H1 (cell line): ENCODE data around the gene BCAS1. TPM values are rescaled to one million over a fixed set of nuclear protein-coding genes. Genes with fewer than 3 reads are reported as not detected.

Experiments used
- CTCF ChIA-PET: fragments of 300-600 bp; sonication (Branson Sonifier 250); formaldehyde crosslinking; loops from one replicate; lab custom pipeline; 2021; ENCODE audit not compliant: partially characterized antibody; lab: Charles Lee
- POLR2A ChIA-PET: fragments of 300-600 bp; sonication (Branson Sonifier 250); formaldehyde crosslinking; loops from one replicate; lab custom pipeline; 2021; ENCODE audit warnings: inconsistent platforms; ENCODE audit not compliant: partially characterized antibody; lab: Charles Lee
- DNase-seq, 2 experiments: peaks; one replicate each; pipeline versions ENCODE4 v3.0.0 to v3.0.0-alpha.2; 2010 to 2022; ENCODE audit warnings: low spot score in 2 of 2, low read depth in 1 of 2, mixed read lengths in 1 of 2
- FAIRE-seq: peaks from 2 replicates; lab custom pipeline; 2011; peaks lifted over from hg19 to GRCh38; lab: Jason Lieb, UNC
- H2AFZ ChIP-seq: 2 replicates; pipeline ENCODE4 v1.8.1; 2012; ENCODE audit warnings: low read length, inconsistent platforms
- H2AK5ac ChIP-seq: 2 replicates; pipeline ENCODE4 v1.6.1; 2013; ENCODE audit warnings: low read depth, low read length
- H2BK120ac ChIP-seq: replicated peaks from 2 replicates; pipeline ENCODE3; 2013; ENCODE audit warnings: low read depth, low read length, inconsistent platforms
- H2BK12ac ChIP-seq: 2 replicates; pipeline ENCODE4 v1.6.1; 2013; ENCODE audit warnings: low read depth, low read length
- H2BK15ac ChIP-seq: 2 replicates; pipeline ENCODE4 v1.6.1; 2013; ENCODE audit warnings: low read length
- H2BK20ac ChIP-seq: 2 replicates; pipeline ENCODE4 v1.6.1; 2013; ENCODE audit warnings: low read length
- H2BK5ac ChIP-seq: 2 replicates; pipeline ENCODE4 v1.6.1; 2013; ENCODE audit warnings: low read depth, low read length
- H3K14ac ChIP-seq: 2 replicates; pipeline ENCODE4 v1.6.1; 2013; ENCODE audit warnings: inconsistent platforms; ENCODE audit not compliant: insufficient read length
- H3K18ac ChIP-seq: 2 replicates; pipeline ENCODE4 v1.6.1; 2013; ENCODE audit warnings: low read length; ENCODE audit errors: extremely low read depth
- H3K23ac ChIP-seq: 2 replicates; pipeline ENCODE4 v1.6.1; 2013; ENCODE audit warnings: inconsistent platforms; ENCODE audit not compliant: insufficient read length
- H3K23me2 ChIP-seq: 2 replicates; pipeline ENCODE4 v1.6.1; 2013; ENCODE audit warnings: low read depth, low read length
- H3K27ac ChIP-seq: 2 replicates; pipeline ENCODE4 v1.6.1; 2011; ENCODE audit warnings: low read depth, low read length, inconsistent platforms
- H3K27me3 ChIP-seq, 4 experiments: replicated peaks in 1 of 4; 1 replicate in 1 of 4; 2 replicates in 3 of 4; pipeline versions ENCODE4 v1.6.1 to v1.8.1; 2011 to 2013; ENCODE audit warnings: low read length in 3 of 4, mild to moderate bottlenecking in 3 of 4, inconsistent platforms in 2 of 4, mixed read lengths in 2 of 4, moderate library complexity in 1 of 4; ENCODE audit not compliant: control insufficient read depth in 3 of 4, insufficient read depth in 3 of 4; ENCODE audit errors: extremely low read depth in 1 of 4
- H3K36me3 ChIP-seq, 4 experiments: 2 replicates each; pipeline versions ENCODE4 v1.6.1 to v1.8.1; 2011 to 2013; ENCODE audit warnings: mild to moderate bottlenecking in 4 of 4, low read length in 3 of 4, moderate library complexity in 2 of 4, control low read depth in 1 of 4, inconsistent platforms in 1 of 4; ENCODE audit not compliant: insufficient read depth in 4 of 4, control insufficient read depth in 2 of 4
- H3K4ac ChIP-seq: replicated peaks from 2 replicates; pipeline ENCODE3; 2013; ENCODE audit warnings: low read length, low read depth, mixed read lengths, inconsistent platforms; ENCODE audit not compliant: insufficient read length
- H3K4me1 ChIP-seq, 4 experiments: replicated peaks in 1 of 4; 1 replicate in 1 of 4; 2 replicates in 3 of 4; pipeline versions ENCODE4 v1.6.1 to v1.8.1; 2011 to 2013; ENCODE audit warnings: low read length in 3 of 4, inconsistent platforms in 2 of 4, mixed read lengths in 1 of 4; ENCODE audit not compliant: insufficient read depth in 4 of 4, control insufficient read depth in 3 of 4
- H3K4me2 ChIP-seq, 2 experiments: 2 replicates each; pipeline versions ENCODE4 v1.6.1 to v1.8.1; 2011 to 2013; ENCODE audit warnings: low read depth in 2 of 2, low read length in 2 of 2, control low read depth in 1 of 2, inconsistent platforms in 1 of 2, mild to moderate bottlenecking in 1 of 2; ENCODE audit not compliant: insufficient read depth in 1 of 2
- H3K4me3 ChIP-seq, 4 experiments: fragments of 200-600, 300-600 bp in 1 of 4; sonication (generic), shearing (Covaris generic), sonication (Bioruptor Twin) in 1 of 4; 2 replicates each; pipeline versions ENCODE4 v1.5.1 to v1.8.1; 2011 to 2016; ENCODE audit warnings: low read length in 4 of 4, low read depth in 3 of 4, control low read depth in 2 of 4, inconsistent platforms in 2 of 4, mild to moderate bottlenecking in 2 of 4, mixed read lengths in 1 of 4, moderate library complexity in 1 of 4; ENCODE audit not compliant: insufficient read depth in 2 of 4; ENCODE audit errors: extremely low read depth in 1 of 4
- H3K56ac ChIP-seq: replicated peaks from 2 replicates; pipeline ENCODE3; 2013; ENCODE audit warnings: low read depth, mild to moderate bottlenecking, mixed read lengths, low read length, inconsistent platforms; ENCODE audit not compliant: insufficient read length
- H3K79me1 ChIP-seq: 2 replicates; pipeline ENCODE4 v1.6.1; 2013; ENCODE audit warnings: low read depth, low read length, control low read depth
- H3K79me2 ChIP-seq, 2 experiments: 2 replicates each; pipeline versions ENCODE4 v1.6.1 to v1.8.1; 2012 to 2013; ENCODE audit warnings: low read length in 2 of 2, mild to moderate bottlenecking in 2 of 2, inconsistent platforms in 1 of 2; ENCODE audit not compliant: insufficient read depth in 2 of 2, control insufficient read depth in 1 of 2
- H3K9ac ChIP-seq, 4 experiments: replicated peaks in 1 of 4; 1 replicate in 1 of 4; 2 replicates in 3 of 4; pipeline versions ENCODE4 v1.6.1 to v1.8.1; 2011 to 2013; ENCODE audit warnings: low read depth in 3 of 4, low read length in 3 of 4, control low read depth in 2 of 4, mild to moderate bottlenecking in 2 of 4, moderate library complexity in 2 of 4, inconsistent platforms in 1 of 4; ENCODE audit errors: extremely low read depth in 1 of 4
- H3K9me3 ChIP-seq, 2 experiments: 2 replicates each; pipeline versions ENCODE4 v1.6.1 to v1.8.1; 2012 to 2013; ENCODE audit warnings: mild to moderate bottlenecking in 2 of 2, moderate library complexity in 2 of 2, control low read depth in 1 of 2, inconsistent platforms in 1 of 2, low read depth in 1 of 2, low read length in 1 of 2, mixed read lengths in 1 of 2; ENCODE audit not compliant: insufficient read depth in 2 of 2
- H4K20me1 ChIP-seq, 2 experiments: replicated peaks in 1 of 2; 2 replicates each; pipeline versions ENCODE3 to v1.8.1; 2011 to 2013; ENCODE audit warnings: inconsistent platforms in 2 of 2, low read length in 2 of 2, mild to moderate bottlenecking in 1 of 2; ENCODE audit not compliant: insufficient read depth in 2 of 2, control insufficient read depth in 1 of 2
- H4K5ac ChIP-seq: 2 replicates; pipeline ENCODE4 v1.6.1; 2013; ENCODE audit warnings: low read length, low read depth, mixed read lengths, inconsistent platforms; ENCODE audit not compliant: insufficient read length
- H4K8ac ChIP-seq: 2 replicates; pipeline ENCODE4 v1.8.0; 2013; ENCODE audit warnings: mild to moderate bottlenecking, moderate library complexity, low read length, inconsistent platforms; ENCODE audit not compliant: insufficient read depth; ENCODE audit errors: extremely low read depth
- H4K91ac ChIP-seq: replicated peaks from 2 replicates; pipeline ENCODE3; 2013; ENCODE audit warnings: low read length, mixed read lengths, inconsistent platforms; ENCODE audit not compliant: insufficient read length
- BRCA1 ChIP-seq: IDR thresholded peaks from 2 replicates; pipeline ENCODE4 v1.6.1; 2012; ENCODE audit warnings: low read depth, low read length, improper control_type of control experiment
- EP300 ChIP-seq, 2 experiments: IDR thresholded peaks; 1 replicate in 1 of 2; 2 replicates in 1 of 2; pipeline ENCODE4 v1.6.1; 2011 to 2012; ENCODE audit warnings: low read depth in 2 of 2, low read length in 2 of 2, mild to moderate bottlenecking in 2 of 2, borderline replicate concordance in 1 of 2, inconsistent platforms in 1 of 2, moderate library complexity in 1 of 2
- FOSL1 ChIP-seq: IDR thresholded peaks from 2 replicates; pipeline ENCODE4 v1.6.1; 2011; ENCODE audit warnings: mild to moderate bottlenecking, low read depth, low read length, moderate library complexity; ENCODE audit not compliant: insufficient read depth
- GTF2F1 ChIP-seq: IDR thresholded peaks from 2 replicates; pipeline ENCODE4 v1.6.1; 2012; ENCODE audit warnings: low read depth, low read length, improper control_type of control experiment, borderline replicate concordance
- HDAC6 ChIP-seq: IDR thresholded peaks from one replicate; pipeline ENCODE4 v1.7.1; 2012; ENCODE audit warnings: low read depth, mild to moderate bottlenecking, inconsistent platforms, low read length, moderate library complexity
- MAFK ChIP-seq: IDR thresholded peaks from 2 replicates; pipeline ENCODE4 v1.6.1; 2012; ENCODE audit warnings: low read depth, mild to moderate bottlenecking, improper control_type of control experiment, low read length
- NANOG ChIP-seq: IDR thresholded peaks from 2 replicates; pipeline ENCODE4 v1.6.1; 2011; ENCODE audit warnings: low read length, low read depth, mild to moderate bottlenecking, inconsistent platforms; ENCODE audit not compliant: insufficient read depth, poor library complexity, severe bottlenecking
- NRF1 ChIP-seq: IDR thresholded peaks from 2 replicates; pipeline ENCODE4 v1.6.1; 2011; ENCODE audit warnings: mild to moderate bottlenecking, low read depth, low read length, improper control_type of control experiment
- RNF2 ChIP-seq: fragments of 200-900, 300-1000 bp; sonication (generic); IDR thresholded peaks from 2 replicates; pipeline ENCODE4 v1.7.1; 2016; ENCODE audit warnings: borderline replicate concordance, low read depth, mild to moderate bottlenecking, antibody characterized with exemption, low read length; ENCODE audit not compliant: poor library complexity, severe bottlenecking; ENCODE audit errors: missing control alignments
- SIN3A ChIP-seq, 2 experiments: IDR thresholded peaks in 1 of 2; conservative IDR thresholded peaks in 1 of 2; 2 replicates each; pipeline ENCODE4 v1.6.1; 2011 to 2012; ENCODE audit warnings: low read length in 2 of 2, improper control_type of control experiment in 1 of 2, low read depth in 1 of 2, mild to moderate bottlenecking in 1 of 2
- SIRT6 ChIP-seq: IDR thresholded peaks from one replicate; pipeline ENCODE4 v1.7.1; 2012; ENCODE audit warnings: low read length, inconsistent platforms
- TAF7 ChIP-seq: optimal IDR thresholded peaks from 2 replicates; pipeline ENCODE3; 2011; ENCODE audit warnings: low read depth, mild to moderate bottlenecking, inconsistent platforms, low read length, moderate library complexity, borderline replicate concordance
- WGBS, 2 experiments: shearing (Covaris generic) in 1 of 2; methylation state at CpG; one replicate each; pipeline versions ENCODE4 v1.1.6 to v1.1.7; 2013 to 2015; ENCODE audit warnings: low lambda C conversion rate in 2 of 2, mixed read lengths in 2 of 2, inconsistent platforms in 1 of 2, low coverage in 1 of 2, missing lambda C conversion rate in 1 of 2; ENCODE audit not compliant: insufficient replicate concordance in 2 of 2, insufficient coverage in 1 of 2, insufficient read length in 1 of 2; ENCODE audit errors: extremely low coverage in 1 of 2, missing lambda C conversion rate in 1 of 2; 5-methylcytosine and 5-hydroxymethylcytosine counted together
- polyA plus RNA-seq, 7 experiments: library from polyadenylated mRNA; depleted of rRNA in 3 of 7; stranded (reverse) in 5 of 7; unstranded in 2 of 7; fragments of >200 nt in 5 of 7; fragments of 200-250 nt in 2 of 7; gene quantifications; 1 replicate in 5 of 7; 2 replicates in 1 of 7; 4 replicates in 1 of 7; pipeline versions ENCODE4 v1.2.1 to v1.2.3, GENCODE V29; 2011 to 2013; ENCODE audit warnings: missing spikeins in 2 of 7, mixed read lengths in 2 of 7
- total RNA-seq: library from RNA; stranded (reverse); fragmentation: NEBNext Ultra II Directional; extraction: Animal tissue kit (Norgen Biotek cat#: 25700); gene quantifications from 2 replicates; pipeline ENCODE4 v1.2.1, GENCODE V29; 2021
- TF ChIP-seq, protein P1 (sequence below): IDR thresholded peaks from 2 replicates; pipeline ENCODE4 v1.6.1; 2012; ENCODE audit warnings: inconsistent platforms

BCAS1 gene
- total and polyA plus RNA-seq, 2 of the 8 experiments (the other 6 are each of a cell fraction or from before 2014, with no cell fraction given) = 0.06 to 0.19 TPM

DNA sequence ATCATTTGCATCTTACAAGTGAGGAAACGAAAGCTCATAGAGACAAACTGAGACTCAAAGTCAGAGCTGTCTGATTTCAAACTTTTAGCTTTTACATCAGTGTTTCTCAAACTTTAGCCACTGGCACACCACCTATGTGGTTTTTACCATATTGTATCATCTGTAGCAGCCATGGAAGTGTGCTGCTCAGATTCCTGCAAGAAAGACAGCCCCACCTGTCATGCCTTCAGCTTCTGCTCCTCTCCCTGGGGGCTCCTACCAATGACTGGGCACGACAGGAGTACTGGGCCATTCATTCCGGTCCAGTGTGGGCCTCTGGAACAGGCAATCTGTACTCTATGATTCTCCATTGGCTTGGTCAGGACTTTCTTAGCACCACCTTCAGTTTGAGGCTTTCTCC, 87.0 kb downstream of the BCAS1 start:
- Histone ChIP-seq H3K79me1 (no peaks in the 10 kb centered on the region), H3K79me2 (no peaks in the 10 kb centered on the region), H3K14ac (no peak overlapping the region), H2BK120ac (no peak overlapping the region), H2BK15ac (no peak overlapping the region), H3K4me2 (no peak overlapping the region), H3K9ac (no peak overlapping the region), H3K9me3 (no peaks in the 10 kb centered on the region), H3K36me3 (no peaks in the 10 kb centered on the region), H2AFZ (no peak overlapping the region), H2BK20ac (no peak overlapping the region), H2AK5ac (no peak overlapping the region), H3K23me2 (no peaks in the 10 kb centered on the region), H4K91ac (no peak overlapping the region), H3K4me1 (no peaks in the 10 kb centered on the region), H3K56ac (no peak overlapping the region), H3K27me3 (no peaks in the 10 kb centered on the region), H3K4me3 (no peak overlapping the region), H3K23ac (no peak overlapping the region), H4K8ac (no peak overlapping the region), H3K27ac (no peak overlapping the region), H3K18ac (no peak overlapping the region), H2BK5ac (no peak overlapping the region), H3K4ac (no peak overlapping the region), H2BK12ac (no peak overlapping the region), H4K20me1 (no peaks in the 10 kb centered on the region), H4K5ac (no peak overlapping the region)
- ChIA-PET POLR2A (no interaction called here), CTCF (interaction anchor here (0.7 to 0.9 kb wide), 2 partner anchors 83 to 216 kb away, joined by 3 to 4 read pairs; no protein-coding TSS in a partner anchor)
- DNase-seq (no peak), FAIRE-seq (no peak)
- 86% methylated on average over 3 of the region's 3 CpGs; no CpG with 5 or more reads in 1 of the 2 experiments for WGBS, 2 experiments
- TF ChIP-seq SIRT6 (no peak), NRF1 (no peak), EP300 (IDR thresholded peaks at IDR 0.05; ENCODE audit: borderline replicate concordance in 1 of 2, low read depth in 2 of 2, low read length in 2 of 2) (no peak), MAFK (no peak), HDAC6 (no peak), BRCA1 (no peak), GTF2F1 (no peak), NANOG (no peak), TAF7 (no peak), SIN3A (conservative IDR thresholded peaks at IDR 0.05 in 1 of 2, IDR thresholded peaks at IDR 0.05 in 1 of 2; ENCODE audit: low read depth in 1 of 2, low read length in 2 of 2) (no peak), FOSL1 (no peak), RNF2 (no peak)
- TF ChIP-seq, protein P1, sequence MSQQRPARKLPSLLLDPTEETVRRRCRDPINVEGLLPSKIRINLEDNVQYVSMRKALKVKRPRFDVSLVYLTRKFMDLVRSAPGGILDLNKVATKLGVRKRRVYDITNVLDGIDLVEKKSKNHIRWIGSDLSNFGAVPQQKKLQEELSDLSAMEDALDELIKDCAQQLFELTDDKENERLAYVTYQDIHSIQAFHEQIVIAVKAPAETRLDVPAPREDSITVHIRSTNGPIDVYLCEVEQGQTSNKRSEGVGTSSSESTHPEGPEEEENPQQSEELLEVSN = no peak
